ENCODE results near the gene MREG.

The MREG gene

DNA sequence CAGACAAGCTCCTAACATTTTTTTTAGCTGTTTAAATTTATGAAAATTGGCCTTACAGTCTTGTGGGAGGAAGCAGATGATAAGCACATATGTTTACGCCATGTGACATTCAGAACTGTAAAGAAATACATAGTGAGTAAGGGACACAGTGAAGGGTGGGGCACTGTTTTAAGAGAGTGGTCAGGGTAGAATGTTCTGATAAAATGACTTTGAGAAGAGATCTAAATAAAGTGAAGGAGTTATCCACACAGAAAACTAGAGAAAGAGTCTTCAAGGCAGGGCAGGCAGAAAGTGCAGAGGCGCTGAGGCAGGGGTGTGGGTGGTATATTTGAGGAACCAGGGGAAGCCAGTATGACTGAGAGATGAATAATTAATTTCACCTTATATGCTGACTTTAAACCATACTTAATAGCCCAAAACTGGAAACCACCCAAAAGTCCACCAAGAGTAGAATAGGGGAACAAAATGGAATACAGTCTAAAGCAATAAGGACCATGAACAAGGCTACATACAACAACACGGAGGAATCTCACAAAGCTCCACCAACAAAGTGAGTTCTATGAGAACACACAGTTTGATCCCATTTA, 8.6 kb downstream of the MREG start:
- TF ChIP-seq CTCF (IDR thresholded peaks at IDR 0.05; ENCODE audit: control insufficient read depth, extremely low read depth, insufficient read depth) = no peak
- DNase-seq (ENCODE audit: low read depth) = no peak
- no peak overlapping the region for H3K4me3 ChIP-seq (ENCODE audit: low read depth, low read length)

GRCh38 chr2:216003876-216004696, 9.3 kb downstream of the MREG start:
- no peak for TF ChIP-seq CTCF (IDR thresholded peaks at IDR 0.05; ENCODE audit: control insufficient read depth, extremely low read depth, insufficient read depth)
- no peak for DNase-seq (ENCODE audit: low read depth)
- no peak overlapping the region for H3K4me3 ChIP-seq (ENCODE audit: low read depth, low read length)

DNA sequence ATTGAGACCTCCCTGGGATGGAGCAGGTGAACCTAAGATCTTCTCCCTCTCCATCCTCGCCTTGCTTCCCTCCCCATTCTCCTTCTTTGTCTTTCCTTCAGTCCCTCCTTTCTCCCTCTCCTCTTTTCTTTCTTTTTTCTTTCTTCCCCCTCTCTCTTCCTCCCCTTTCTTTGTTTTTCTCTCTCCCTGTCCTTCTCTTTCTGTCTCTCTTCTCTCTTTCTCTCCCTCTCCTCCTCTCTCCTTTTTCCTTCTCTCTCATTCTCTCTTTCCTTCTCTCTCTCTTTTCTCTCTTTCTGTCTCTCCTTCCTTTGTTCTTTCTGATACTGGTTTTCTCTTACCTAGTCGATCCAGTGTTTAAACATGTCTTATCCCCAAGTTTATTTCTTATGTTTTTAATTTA, 10.7 kb downstream of the MREG start:
- no peak overlapping the region for H3K4me3 ChIP-seq (ENCODE audit: low read depth, low read length)
- DNase-seq (ENCODE audit: low read depth) = no peak
- TF ChIP-seq CTCF (IDR thresholded peaks at IDR 0.05; ENCODE audit: control insufficient read depth, extremely low read depth, insufficient read depth) = no peak

- TF ChIP-seq CTCF (IDR thresholded peaks at IDR 0.05; ENCODE audit: control insufficient read depth, extremely low read depth, insufficient read depth) = no peak
- no peak for DNase-seq (ENCODE audit: low read depth)
- H3K4me3 ChIP-seq (ENCODE audit: low read depth, low read length) = no peak overlapping the region
Observed at GRCh38 chr2:216002101-216002678, 11.2 kb downstream of the MREG start.

DNA sequence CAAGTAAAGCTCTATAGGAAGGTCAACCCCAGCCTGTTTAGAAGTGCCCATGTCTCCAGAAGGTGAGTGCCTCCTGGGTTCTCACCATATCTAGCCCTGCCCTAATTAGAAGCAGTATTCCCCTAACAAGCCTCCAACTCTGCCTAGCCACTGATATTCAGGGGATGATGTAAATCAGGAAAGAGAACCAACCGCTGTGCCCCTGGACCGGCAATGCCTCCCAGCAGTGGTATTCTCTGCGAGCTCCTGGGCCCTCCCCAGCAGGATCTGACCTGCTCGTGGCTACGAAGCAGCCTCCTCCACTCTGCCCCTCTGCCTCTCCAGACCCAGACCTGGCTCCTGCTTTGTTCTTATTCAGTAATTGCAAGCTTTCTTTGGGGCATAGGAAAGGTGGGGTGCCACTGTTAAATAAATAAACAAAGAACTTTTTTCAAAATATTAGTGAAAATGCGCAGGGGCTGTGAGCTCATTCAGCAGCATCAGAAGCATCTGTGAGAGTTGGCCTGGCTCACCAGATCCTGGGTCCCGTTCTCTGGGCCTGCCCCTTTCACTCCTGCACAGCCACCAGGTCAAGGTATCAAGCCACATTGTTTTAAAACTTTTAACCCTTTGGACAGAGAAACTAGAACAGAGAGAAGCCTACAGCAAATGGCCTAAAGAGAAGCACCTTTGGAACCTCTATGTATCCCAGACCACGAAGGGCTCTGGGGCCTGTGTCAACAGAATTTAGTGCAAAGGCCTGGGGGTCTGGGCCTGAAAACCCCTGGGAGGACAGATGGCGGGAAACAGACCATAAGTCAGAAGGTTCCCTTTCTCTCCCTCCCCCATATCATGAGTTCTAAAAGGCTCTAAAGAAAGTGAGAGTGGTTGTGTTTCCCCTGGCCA, 11.9 kb downstream of the MREG start:
- no peak for DNase-seq (ENCODE audit: low read depth)
- TF ChIP-seq CTCF (IDR thresholded peaks at IDR 0.05; ENCODE audit: control insufficient read depth, extremely low read depth, insufficient read depth) = no peak
- H3K4me3 ChIP-seq (ENCODE audit: low read depth, low read length) = no peak overlapping the region

GRCh38 chr2:215998636-215999035, 14.7 kb downstream of the MREG start:
- DNase-seq (ENCODE audit: low read depth) = no peak
- TF ChIP-seq CTCF (IDR thresholded peaks at IDR 0.05; ENCODE audit: control insufficient read depth, extremely low read depth, insufficient read depth) = no peak
- no peak overlapping the region for H3K4me3 ChIP-seq (ENCODE audit: low read depth, low read length)
